ENCODE measurements around the gene GPS1.

The GPS1 gene

DNA sequence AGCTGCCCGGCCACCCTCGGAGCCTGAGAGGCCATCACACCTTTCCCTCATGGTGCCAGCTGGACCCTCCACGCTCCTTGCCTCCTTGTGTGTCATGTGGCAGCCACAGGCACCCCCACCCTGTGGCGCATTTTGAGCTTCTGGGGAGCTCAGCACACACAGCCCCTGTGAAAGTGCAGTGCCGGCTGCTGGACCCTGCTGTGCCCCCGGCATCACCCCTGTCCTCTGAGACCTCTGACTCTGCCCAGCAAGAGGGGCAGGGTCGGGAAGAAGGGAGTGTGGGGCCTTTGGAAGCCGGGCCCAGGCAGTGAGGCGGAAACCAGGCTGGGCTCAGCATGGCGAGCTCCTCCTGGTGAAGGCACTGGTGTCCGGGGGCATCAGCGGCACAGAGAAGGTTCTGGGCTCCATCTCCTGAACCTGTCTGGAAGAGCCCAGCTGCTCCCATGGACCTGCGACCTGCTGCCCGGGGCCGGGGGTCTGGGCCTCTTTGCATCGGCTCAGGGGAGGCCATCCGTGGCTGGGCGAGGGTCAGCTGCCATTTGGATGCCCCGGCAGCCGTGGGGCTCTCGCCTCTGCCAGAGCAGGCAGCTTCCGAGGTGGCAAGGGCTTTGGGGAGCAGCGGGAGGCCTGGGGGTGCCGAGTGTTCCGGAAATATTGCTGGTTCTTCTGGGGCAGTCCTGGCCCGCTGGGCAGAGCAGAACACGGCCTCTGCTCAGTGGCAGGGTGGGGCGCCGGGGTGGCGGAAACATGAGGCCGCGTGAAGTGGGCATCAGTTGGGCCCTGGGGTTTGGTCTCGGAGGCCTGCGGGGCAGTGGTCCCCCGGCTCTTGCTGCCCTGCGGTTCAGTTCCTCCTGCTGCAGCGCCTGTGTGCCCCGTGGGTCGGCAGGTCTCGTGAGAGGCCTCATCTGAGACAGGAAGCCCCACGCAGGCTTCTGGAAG is 46.9 kb upstream of the GPS1 start:
- H2AFZ ChIP-seq (ENCODE audit: low read length): no peak overlapping the region
- no peaks in the 10 kb centered on the region for H3F3A ChIP-seq (ENCODE audit: low read depth)
- no peaks in the 10 kb centered on the region for H3K36me3 ChIP-seq (ENCODE audit: insufficient read depth, low read length)
- no peaks in the 10 kb centered on the region for H3K9me2 ChIP-seq (replicated peaks; ENCODE audit: low read depth, low read length)
- H3K4me2 ChIP-seq (ENCODE audit: low read depth, low read length, poor library complexity, severe bottlenecking): no peak overlapping the region
- H4K20me1 ChIP-seq (ENCODE audit: insufficient read depth, low read length, poor library complexity, severe bottlenecking): no peaks in the 10 kb centered on the region
- H3K4me3 ChIP-seq (ENCODE audit: low read length, poor library complexity, severe bottlenecking): no peak overlapping the region
- no peak overlapping the region for H3K9ac ChIP-seq (ENCODE audit: low read depth, low read length, poor library complexity, severe bottlenecking)
- H3K4me1 ChIP-seq (ENCODE audit: insufficient read depth, low read length, poor library complexity, severe bottlenecking): no peaks in the 10 kb centered on the region
- no peaks in the 10 kb centered on the region for H3K79me2 ChIP-seq (ENCODE audit: insufficient read depth, low read length)
- H3K27me3 ChIP-seq (ENCODE audit: insufficient read depth, low read length, poor library complexity, severe bottlenecking): no peaks in the 10 kb centered on the region
- no peaks in the 10 kb centered on the region for H3K9me3 ChIP-seq (ENCODE audit: insufficient read depth, low read depth, low read length)
- TF ChIP-seq CTCF (conservative IDR thresholded peaks at IDR 0.05; ENCODE audit: low read length) (no peak), EZH2phosphoT487 (IDR thresholded peaks at IDR 0.05; ENCODE audit: borderline replicate concordance) (no peak)

DNA sequence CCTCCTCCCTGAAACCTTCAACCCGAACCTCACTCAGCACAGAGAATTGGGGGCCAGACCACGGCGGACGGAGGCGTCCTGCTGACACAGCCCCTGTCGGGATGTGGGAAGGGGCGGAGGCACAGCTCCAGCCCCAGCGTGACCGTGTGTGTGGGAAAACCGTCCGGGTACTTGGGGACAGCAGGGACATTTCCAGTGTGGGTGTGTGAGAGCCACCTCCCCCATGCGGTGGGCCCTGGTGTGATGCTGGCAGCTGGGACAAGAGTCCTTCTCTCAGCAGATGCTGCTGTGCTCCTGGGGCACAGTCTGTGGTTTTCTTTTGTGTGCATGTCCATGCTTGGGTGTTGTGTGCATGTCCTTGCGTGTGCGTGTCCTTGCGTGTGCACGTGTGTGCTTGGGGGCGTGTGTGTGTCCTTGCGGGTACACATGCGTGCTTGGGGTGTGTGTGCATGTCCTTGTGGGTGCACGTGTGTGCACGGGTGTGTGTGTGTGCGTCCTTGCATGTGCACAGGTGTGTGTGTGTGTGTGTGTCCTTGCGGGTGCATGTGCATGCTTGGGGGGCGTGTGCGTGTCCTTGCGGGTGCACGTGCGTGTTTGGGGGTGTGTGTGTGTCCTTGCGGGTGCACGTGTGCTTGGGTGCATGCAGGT is 45.9 kb upstream of the GPS1 start:
- no peaks in the 10 kb centered on the region for H3K79me2 ChIP-seq (ENCODE audit: insufficient read depth, low read length)
- no peak for TF ChIP-seq CTCF (conservative IDR thresholded peaks at IDR 0.05; ENCODE audit: low read length)
- no peak for TF ChIP-seq EZH2phosphoT487 (IDR thresholded peaks at IDR 0.05; ENCODE audit: borderline replicate concordance)
- no peak overlapping the region for H3K4me3 ChIP-seq (ENCODE audit: low read length, poor library complexity, severe bottlenecking)

GRCh38 chr17:82006468-82007227 is 45.0 kb upstream of the GPS1 start:
- Histone ChIP-seq H3K9me3 (ENCODE audit: insufficient read depth, low read depth, low read length) (no peaks in the 10 kb centered on the region), H3K9ac (ENCODE audit: low read depth, low read length, poor library complexity, severe bottlenecking) (no peak overlapping the region), H4K20me1 (ENCODE audit: insufficient read depth, low read length, poor library complexity, severe bottlenecking) (no peaks in the 10 kb centered on the region), H3K9me2 (replicated peaks; ENCODE audit: low read depth, low read length) (no peaks in the 10 kb centered on the region), H3K4me2 (ENCODE audit: low read depth, low read length, poor library complexity, severe bottlenecking) (no peak overlapping the region), H3K36me3 (ENCODE audit: insufficient read depth, low read length) (no peaks in the 10 kb centered on the region), H2AFZ (ENCODE audit: low read length) (no peak overlapping the region), H3K4me3 (ENCODE audit: low read length, poor library complexity, severe bottlenecking) (no peak overlapping the region), H3K4me1 (ENCODE audit: insufficient read depth, low read length, poor library complexity, severe bottlenecking) (no peaks in the 10 kb centered on the region), H3F3A (ENCODE audit: low read depth) (no peaks in the 10 kb centered on the region), H3K79me2 (ENCODE audit: insufficient read depth, low read length) (no peaks in the 10 kb centered on the region), H3K27me3 (ENCODE audit: insufficient read depth, low read length, poor library complexity, severe bottlenecking) (no peaks in the 10 kb centered on the region)
- TF ChIP-seq CTCF (conservative IDR thresholded peaks at IDR 0.05; ENCODE audit: low read length): no peak
- TF ChIP-seq EZH2phosphoT487 (IDR thresholded peaks at IDR 0.05; ENCODE audit: borderline replicate concordance): no peak

More for the DNA sequence above, 45.9 kb upstream of the GPS1 start:
- H2AFZ ChIP-seq (ENCODE audit: low read length): no peak overlapping the region
- no peak overlapping the region for H3K9ac ChIP-seq (ENCODE audit: low read depth, low read length, poor library complexity, severe bottlenecking)
- no peaks in the 10 kb centered on the region for H4K20me1 ChIP-seq (ENCODE audit: insufficient read depth, low read length, poor library complexity, severe bottlenecking)
- no peaks in the 10 kb centered on the region for H3F3A ChIP-seq (ENCODE audit: low read depth)
- no peak overlapping the region for H3K4me2 ChIP-seq (ENCODE audit: low read depth, low read length, poor library complexity, severe bottlenecking)
- no peaks in the 10 kb centered on the region for H3K27me3 ChIP-seq (ENCODE audit: insufficient read depth, low read length, poor library complexity, severe bottlenecking)
- no peaks in the 10 kb centered on the region for H3K36me3 ChIP-seq (ENCODE audit: insufficient read depth, low read length)
- H3K4me1 ChIP-seq (ENCODE audit: insufficient read depth, low read length, poor library complexity, severe bottlenecking): no peaks in the 10 kb centered on the region
- H3K9me3 ChIP-seq (ENCODE audit: insufficient read depth, low read depth, low read length): no peaks in the 10 kb centered on the region
- H3K9me2 ChIP-seq (replicated peaks; ENCODE audit: low read depth, low read length): no peaks in the 10 kb centered on the region
